ENCODE measurements around the gene CAPRIN2.

Gene CAPRIN2

GRCh38 chr12:30698346-30698745 lies 56.4 kb downstream of the CAPRIN2 start:
- DNase-seq = no peak

GRCh38 chr12:30696943-30697342 lies 57.8 kb downstream of the CAPRIN2 start:
- DNase-seq = no peak

GRCh38 chr12:30696486-30696885 lies 58.3 kb downstream of the CAPRIN2 start:
- no peak for DNase-seq

- DNase-seq = no peak
Measured at GRCh38 chr12:30696103-30696408, 58.7 kb downstream of the CAPRIN2 start.

- DNase-seq = peak; percentile 91 to 94
Measured at GRCh38 chr12:30695199-30696102, 59.3 kb downstream of the CAPRIN2 start, which contains the start of gene IPO8. Gene IPO8, minus strand, starts transcription at chr12:30695869. Its CDS starts 222 bp downstream, at chr12:30695647.

- peak; percentile 12 to 29 for DNase-seq
Measured at GRCh38 chr12:30694412-30695198, 60.1 kb downstream of the CAPRIN2 start.

GRCh38 chr12:30692470-30692869 lies 62.3 kb downstream of the CAPRIN2 start:
- DNase-seq = no peak

GRCh38 chr12:30691122-30691879 lies 63.5 kb downstream of the CAPRIN2 start:
- no peak for DNase-seq

GRCh38 chr12:30687265-30687986 lies 67.3 kb downstream of the CAPRIN2 start:
- DNase-seq = no peak

GRCh38 chr12:30679241-30679640 lies 75.5 kb downstream of the CAPRIN2 start:
- peak; percentile 37 to 42 for DNase-seq

GRCh38 chr12:30678221-30678620 lies 76.5 kb downstream of the CAPRIN2 start:
- no peak for DNase-seq

GRCh38 chr12:30661210-30661609 lies 93.5 kb downstream of the CAPRIN2 start:
- DNase-seq = no peak
